ES-I3 (cell line): ENCODE measurements around the gene ADAM10.
"Not testable (repeated sequence)": the region's sequence is repeated elsewhere in the genome, so short reads cannot be mapped to it uniquely, and the experiment has no call there.

Source experiments
- H3K36me3 ChIP-seq: 2 replicates; pipeline ENCODE4 v1.6.1; 2013; ENCODE audit warnings: mild to moderate bottlenecking, low read length, control low read depth, moderate library complexity; ENCODE audit not compliant: insufficient read depth
- H3K4me1 ChIP-seq: 2 replicates; pipeline ENCODE4 v1.6.1; 2013; ENCODE audit warnings: mild to moderate bottlenecking, control low read depth, low read length; ENCODE audit not compliant: insufficient read depth
- H3K9ac ChIP-seq: 2 replicates; pipeline ENCODE4 v1.6.1; 2013; ENCODE audit warnings: low read depth, mild to moderate bottlenecking, low read length, moderate library complexity
- H3K9me3 ChIP-seq: 2 replicates; pipeline ENCODE4 v1.6.1; 2013; ENCODE audit warnings: mild to moderate bottlenecking, low read length, moderate library complexity; ENCODE audit not compliant: control insufficient read depth, insufficient read depth

ADAM10 gene

DNA sequence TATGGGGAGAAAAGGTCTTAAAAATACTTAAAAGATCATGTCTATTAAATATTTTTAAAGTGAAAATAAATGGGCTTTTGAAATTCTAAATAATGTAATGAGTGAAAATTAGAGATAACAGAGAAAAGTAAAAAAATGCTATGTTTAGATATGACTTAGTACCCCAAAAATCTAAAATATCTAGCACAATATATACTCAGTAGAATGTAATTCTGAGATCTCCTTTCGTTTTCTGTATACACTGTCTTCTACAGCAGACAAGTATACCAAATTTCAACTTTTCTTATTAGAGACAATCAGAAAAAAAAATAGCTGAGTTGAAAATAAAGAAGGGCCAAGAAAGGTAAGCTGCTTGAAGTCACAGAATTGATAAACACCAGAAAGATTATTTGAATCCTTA is 140.8 kb downstream of the ADAM10 start:
- no peaks in the 10 kb centered on the region for H3K9me3 ChIP-seq
- no peak overlapping the region for H3K9ac ChIP-seq
- peaks cover 8% of the 10 kb centered on the region for H3K4me1 ChIP-seq
- no peaks in the 10 kb centered on the region for H3K36me3 ChIP-seq

DNA sequence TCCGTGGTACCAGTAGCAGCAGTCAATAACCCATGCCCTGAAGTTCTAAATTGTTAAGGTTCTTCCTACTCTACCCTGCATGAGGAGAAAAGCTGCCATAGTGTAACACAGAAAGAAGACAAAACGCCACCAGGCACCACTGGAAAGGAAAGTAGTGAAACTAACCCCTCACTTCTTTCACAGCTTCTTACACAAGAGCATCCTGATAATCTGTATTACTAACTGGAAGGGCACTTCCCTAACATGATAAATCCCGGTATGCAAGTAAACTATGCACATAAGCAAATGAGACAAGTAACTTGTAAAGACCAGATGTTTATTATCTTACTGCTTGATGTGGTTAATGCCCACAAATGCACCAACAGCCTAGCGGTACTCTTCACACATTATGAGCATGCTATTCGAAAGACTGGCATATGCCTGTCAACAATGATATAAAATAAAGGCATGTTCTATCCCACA is 141.3 kb downstream of the ADAM10 start:
- H3K4me1 ChIP-seq: peaks cover 8% of the 10 kb centered on the region
- H3K9ac ChIP-seq: no peak overlapping the region
- H3K36me3 ChIP-seq: no peaks in the 10 kb centered on the region
- H3K9me3 ChIP-seq: no peaks in the 10 kb centered on the region

DNA sequence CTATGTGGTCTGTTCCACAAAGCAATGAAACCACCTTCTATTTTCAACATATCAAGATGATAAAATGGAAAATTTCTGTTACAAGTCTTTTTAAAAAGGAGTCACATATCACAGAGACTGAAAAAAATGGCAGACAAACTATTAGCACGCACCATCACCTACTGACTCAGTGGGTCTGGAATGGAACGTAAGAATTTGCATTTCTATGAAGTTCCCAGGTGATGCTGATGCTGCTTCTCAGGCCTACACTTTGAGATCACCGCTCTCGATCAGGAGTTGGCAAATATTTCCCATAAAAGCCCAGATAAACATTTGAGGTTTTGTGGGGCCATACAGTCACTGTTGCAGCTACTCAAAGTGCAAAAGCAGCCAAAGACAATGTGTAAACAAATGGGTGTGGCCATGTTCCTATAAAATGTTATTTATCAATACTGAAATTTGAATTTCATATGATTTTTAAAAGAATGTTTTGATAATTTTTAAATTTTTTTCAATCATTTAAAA is 142.9 kb downstream of the ADAM10 start:
- H3K9ac ChIP-seq: no peak overlapping the region
- H3K4me1 ChIP-seq: peaks cover 8% of the 10 kb centered on the region
- no peaks in the 10 kb centered on the region for H3K36me3 ChIP-seq
- no peaks in the 10 kb centered on the region for H3K9me3 ChIP-seq

DNA sequence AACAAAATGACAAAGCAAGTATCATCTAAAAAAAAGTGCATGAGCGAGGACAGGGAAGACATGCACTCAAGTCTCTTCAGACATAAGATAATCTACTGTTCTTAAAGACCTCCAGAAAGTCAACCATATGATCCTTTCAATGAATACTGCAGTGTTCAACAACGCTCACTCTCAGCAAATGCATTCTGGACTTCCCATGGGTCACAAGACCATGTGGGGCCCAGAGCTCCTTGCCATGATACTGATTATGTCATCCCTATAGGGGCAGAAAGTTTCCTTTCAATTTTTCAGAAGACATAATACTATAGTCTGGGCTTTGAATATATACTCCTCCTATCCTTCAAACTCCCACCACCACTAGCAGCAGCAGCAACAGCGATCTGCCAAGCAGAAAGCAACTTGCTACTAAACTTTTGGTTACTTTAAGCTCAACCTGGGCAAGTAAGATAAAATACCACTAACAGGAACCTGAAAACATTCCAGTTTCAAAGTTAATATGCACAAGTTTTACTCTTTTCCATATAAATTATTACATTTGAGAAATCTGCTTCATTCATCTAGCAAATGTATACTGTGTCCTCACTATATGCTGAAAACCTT is 143.5 kb downstream of the ADAM10 start:
- H3K9ac ChIP-seq: no peak overlapping the region
- no peaks in the 10 kb centered on the region for H3K36me3 ChIP-seq
- H3K9me3 ChIP-seq: no peaks in the 10 kb centered on the region
- peaks cover 8% of the 10 kb centered on the region for H3K4me1 ChIP-seq

DNA sequence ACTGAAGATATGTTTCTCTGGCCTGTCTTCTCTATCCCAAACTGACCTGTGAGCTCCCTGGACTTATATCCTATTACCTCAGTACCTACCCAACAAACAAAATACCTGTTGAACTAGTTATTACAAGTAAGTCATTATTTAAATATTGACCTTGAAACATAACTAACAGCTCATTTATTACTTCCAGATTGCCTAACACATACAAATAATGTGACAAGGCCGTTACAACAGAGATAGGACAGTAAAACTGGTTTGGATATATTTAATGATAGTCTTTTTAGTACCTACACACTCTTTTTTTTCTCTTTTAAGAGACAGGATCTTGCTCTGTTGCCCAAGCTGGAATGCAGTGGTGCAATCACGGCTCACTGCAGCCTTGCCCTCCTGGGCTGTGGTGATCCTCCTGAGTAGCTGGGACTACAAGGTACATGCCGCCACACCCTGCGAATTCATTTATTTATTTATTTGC is 145.0 kb downstream of the ADAM10 start:
- H3K36me3 ChIP-seq: no peaks in the 10 kb centered on the region
- H3K4me1 ChIP-seq: peaks cover 8% of the 10 kb centered on the region
- H3K9ac ChIP-seq: no peak overlapping the region
- H3K9me3 ChIP-seq: no peaks in the 10 kb centered on the region

DNA sequence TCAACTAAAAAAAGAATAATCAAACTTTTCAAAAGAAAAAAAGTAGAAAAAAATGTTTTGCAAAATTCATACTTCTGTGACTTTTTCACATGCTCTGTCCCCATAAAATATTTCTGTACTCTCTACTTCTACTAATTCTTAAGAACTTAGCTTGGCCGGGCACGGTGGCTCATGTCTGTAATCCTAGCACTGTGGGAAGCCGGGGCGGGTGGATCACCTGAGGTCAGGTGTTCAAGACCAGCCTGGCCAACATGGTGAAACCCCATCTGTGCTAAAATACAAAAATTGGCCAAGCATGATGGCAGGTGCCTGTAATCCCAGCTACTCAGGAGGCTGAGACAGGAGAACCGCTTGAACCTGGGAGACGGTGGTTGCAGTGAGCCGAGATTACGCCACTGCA is 145.6 kb downstream of the ADAM10 start:
- not testable (repeated sequence) for H3K36me3 ChIP-seq, H3K9me3 ChIP-seq, H3K9ac ChIP-seq

DNA sequence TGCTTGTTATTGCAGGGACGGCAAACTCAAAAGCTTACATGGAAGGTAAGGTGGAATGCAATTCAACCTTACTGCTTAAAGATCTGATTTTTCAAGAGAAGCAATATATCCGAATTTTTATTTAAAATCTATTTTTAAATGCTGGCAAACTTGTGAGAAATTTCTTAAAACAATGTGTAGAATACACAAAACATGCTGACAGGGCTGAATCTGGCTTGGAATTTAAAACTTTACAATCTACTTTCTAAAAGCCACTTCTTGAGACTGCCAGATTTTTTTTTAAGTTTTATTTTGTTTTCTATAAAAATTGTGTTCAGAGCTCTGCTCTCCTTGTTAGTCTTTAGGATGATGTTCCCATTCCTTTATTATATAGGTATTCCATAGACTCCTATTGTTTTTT is 146.7 kb downstream of the ADAM10 start:
- Histone ChIP-seq H3K9me3 (no peaks in the 10 kb centered on the region), H3K36me3 (no peaks in the 10 kb centered on the region), H3K9ac (no peak overlapping the region), H3K4me1 (peaks cover 14% of the 10 kb centered on the region)

More for the DNA sequence above, 145.6 kb downstream of the ADAM10 start:
- not testable (repeated sequence) for H3K4me1 ChIP-seq

DNA sequence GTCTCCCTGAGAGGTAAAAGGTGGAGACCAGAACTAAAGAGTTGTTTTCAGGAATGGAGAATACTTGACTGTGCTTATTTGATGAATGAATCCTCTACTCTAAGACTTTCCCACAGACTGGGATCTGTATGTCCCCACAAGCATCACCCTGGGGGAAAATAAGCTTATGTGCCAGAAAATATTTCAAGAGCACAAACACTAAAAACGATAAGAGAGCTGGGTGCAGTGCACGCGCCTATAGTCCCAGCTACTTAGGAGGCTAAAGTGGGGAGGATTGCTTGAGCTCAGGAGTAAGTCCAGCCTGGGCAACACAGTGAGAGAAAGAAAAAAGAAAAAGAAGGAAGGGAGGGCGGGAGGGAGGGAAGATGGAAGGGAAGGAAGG is 150.7 kb downstream of the ADAM10 start:
- H3K4me1 ChIP-seq: peaks cover 7% of the 10 kb centered on the region; the same call in 1 of the 2 replicates
- H3K9ac ChIP-seq: no peak overlapping the region
- H3K36me3 ChIP-seq: no peaks in the 10 kb centered on the region
- no peaks in the 10 kb centered on the region for H3K9me3 ChIP-seq

DNA sequence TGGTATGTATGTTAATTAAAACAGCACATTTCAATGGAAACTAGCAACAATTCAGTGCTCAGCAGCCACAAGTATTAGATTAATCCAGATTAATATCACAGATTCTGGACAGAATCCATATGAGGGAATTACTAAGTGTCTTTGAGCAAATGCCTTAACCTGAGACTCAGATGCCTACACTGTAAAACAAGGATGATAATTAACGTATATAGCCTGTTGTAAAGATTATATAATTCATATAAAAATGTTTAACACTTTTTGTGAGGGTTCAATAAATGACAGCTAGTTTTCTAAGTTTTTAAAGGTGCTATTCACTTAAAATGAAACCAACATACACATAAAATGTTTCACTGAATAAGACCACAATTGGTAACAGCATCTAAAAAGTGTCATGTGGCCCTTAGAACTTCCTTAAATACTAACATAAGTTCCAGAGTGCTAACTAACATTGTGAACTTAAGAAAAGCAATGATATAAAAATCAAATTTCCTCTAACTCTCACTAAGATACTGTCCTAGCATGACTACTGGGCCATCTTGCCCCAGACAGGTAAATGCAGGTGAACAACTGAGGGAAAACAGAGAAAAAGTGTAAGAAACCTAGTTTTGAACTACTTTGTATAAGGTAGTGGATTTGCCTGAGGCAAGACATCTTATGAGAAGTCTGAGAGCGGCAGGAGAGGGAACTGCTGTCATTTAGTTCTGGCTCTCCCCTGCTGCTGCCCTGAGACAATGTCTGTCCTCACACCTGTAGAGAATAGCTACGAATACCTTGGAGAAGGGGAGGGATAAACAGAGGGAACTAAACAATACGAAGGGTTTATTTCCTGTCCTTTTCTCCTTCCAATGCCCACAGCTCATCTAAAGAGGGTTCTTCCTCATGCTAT is 151.3 kb downstream of the ADAM10 start:
- H3K9me3 ChIP-seq: no peaks in the 10 kb centered on the region
- H3K36me3 ChIP-seq: no peaks in the 10 kb centered on the region
- H3K9ac ChIP-seq: no peak overlapping the region
- H3K4me1 ChIP-seq: peaks cover 7% of the 10 kb centered on the region; the same call in 1 of the 2 replicates

DNA sequence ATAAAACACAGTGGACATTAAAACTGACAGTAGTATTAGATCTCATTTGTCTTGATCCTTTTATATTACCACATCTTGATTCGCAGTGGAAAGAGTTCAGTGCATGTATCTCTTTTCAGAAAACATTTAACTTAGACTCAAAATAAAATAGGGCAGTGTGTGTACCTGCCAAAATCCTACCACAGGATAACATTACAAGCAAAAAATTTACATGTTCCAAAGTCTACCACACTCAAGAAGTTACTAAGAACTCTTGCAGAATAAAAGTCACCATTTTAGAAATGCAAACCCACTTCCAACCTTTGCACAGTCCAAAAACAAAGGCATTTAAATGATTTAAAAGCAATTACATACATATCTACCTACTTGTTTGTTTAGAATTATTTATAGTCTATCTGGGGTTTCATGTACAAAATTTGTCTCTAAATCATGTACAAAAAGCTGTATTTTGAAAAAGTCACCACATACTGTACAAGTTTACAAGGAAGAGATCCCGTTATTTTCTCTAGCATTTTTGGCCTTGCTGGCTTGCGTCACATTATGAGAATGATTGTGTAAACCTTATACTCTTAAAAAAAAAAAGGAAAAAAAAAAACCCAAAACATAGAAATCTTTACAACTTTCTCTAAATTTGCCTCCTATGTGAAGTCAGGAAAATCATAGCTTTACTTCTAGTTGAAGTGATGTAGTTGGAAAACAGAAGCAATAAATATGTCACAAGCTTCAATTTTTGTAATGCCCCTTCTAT is 153.8 kb downstream of the ADAM10 start:
- peaks cover 7% of the 10 kb centered on the region; the same call in 1 of the 2 replicates for H3K4me1 ChIP-seq
- no peaks in the 10 kb centered on the region for H3K36me3 ChIP-seq
- no peak overlapping the region for H3K9ac ChIP-seq
- no peaks in the 10 kb centered on the region for H3K9me3 ChIP-seq

DNA sequence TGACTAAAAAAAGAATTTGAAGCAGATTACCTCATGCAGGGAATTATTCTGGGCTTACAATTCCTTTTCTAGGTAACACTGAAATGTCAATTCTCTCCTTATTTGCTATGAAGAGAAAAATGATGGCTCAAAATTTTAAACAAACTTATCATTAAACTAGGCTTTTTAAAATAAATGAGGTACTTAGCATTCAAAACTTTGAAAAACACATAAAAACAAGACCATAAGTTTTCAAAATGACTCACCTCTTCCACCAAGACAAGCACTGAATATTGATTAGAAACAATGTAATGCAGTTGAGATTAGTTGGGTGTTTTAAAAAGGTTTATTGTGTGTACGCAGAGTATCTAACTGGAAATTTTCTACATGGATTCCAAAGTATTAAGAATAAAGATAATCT is 154.6 kb downstream of the ADAM10 start:
- Histone ChIP-seq H3K4me1 (peaks cover 7% of the 10 kb centered on the region; the same call in 1 of the 2 replicates), H3K36me3 (no peaks in the 10 kb centered on the region), H3K9ac (no peak overlapping the region), H3K9me3 (no peaks in the 10 kb centered on the region)

DNA sequence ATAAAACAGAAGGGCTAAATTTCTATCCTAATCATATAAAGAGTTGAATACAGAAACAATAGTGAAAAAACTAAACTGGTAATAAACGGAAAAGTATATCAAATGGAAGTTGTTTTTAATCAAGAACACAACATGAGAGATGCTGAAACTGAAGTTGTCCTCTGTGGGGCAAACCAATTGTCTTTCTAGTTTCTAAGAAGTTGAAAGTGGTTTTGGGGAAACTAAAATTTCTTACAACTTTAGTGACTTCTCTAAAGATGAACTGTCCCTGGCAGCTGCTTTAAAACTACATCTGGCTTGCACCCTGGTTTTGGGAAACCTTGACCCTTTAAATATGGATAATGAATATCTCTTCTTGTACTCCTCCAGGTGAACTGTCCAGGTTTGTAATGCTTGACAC is 155.6 kb downstream of the ADAM10 start:
- no peak overlapping the region for H3K9ac ChIP-seq
- peaks cover 7% of the 10 kb centered on the region; the same call in 1 of the 2 replicates for H3K4me1 ChIP-seq

DNA sequence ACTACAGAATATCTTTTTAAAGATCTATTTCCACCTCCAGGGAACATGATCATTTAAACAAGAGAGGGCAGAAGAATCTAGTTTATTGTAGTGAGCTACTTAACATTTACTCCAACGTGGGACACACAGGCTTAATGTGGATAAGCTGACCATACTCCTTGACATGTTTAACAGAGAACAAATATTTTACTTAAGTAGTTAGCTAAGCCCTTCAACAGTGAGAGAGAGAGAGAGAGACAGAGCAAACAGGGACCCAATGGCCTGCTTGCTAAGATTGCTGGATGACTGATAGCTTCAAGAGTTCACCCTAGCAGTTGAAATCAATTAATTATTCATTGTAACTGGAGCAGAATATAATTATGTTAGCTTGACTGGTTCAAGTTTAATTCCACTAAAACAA is 158.6 kb downstream of the ADAM10 start:
- no peak overlapping the region for H3K9ac ChIP-seq
- H3K9me3 ChIP-seq: no peaks in the 10 kb centered on the region
- H3K36me3 ChIP-seq: no peaks in the 10 kb centered on the region
- no peaks in the 10 kb centered on the region for H3K4me1 ChIP-seq

More for the DNA sequence above, 155.6 kb downstream of the ADAM10 start:
- Histone ChIP-seq H3K9me3 (no peaks in the 10 kb centered on the region), H3K36me3 (no peaks in the 10 kb centered on the region)

DNA sequence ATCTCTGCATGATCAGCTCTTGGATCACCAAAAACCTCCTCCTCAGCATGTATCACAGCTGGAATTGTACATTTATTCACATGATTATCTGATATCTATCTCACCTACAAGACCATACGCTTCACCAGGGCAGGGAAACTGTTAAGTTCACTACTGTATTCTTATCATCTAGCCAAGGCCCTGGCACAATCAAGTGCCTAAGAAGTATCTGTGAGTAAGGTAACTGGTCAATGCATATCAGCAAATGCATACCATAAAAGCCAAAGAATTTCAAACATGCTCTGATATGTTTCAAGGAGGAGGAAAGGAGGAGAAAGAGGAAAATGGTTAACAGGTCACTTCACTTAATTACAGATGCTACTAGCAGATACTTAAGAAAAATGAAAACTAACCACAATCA is 159.3 kb downstream of the ADAM10 start:
- H3K9ac ChIP-seq: no peak overlapping the region
- H3K4me1 ChIP-seq: no peaks in the 10 kb centered on the region
- H3K9me3 ChIP-seq: no peaks in the 10 kb centered on the region
- H3K36me3 ChIP-seq: no peaks in the 10 kb centered on the region
